A673 (cell line): ENCODE measurements around the gene PRKCQ. TPM values are rescaled to one million over a fixed set of nuclear protein-coding genes. Genes with fewer than 3 reads are reported as not detected.

ENCODE experiments used
- BruUV-seq: library from RNA; stranded (reverse); fragments of 400-500 nt; replicated peaks from 2 replicates; lab custom pipeline; 2021; lab: Mats Ljungman, UMichigan
- CTCF ChIA-PET: fragments of 300-600 bp; sonication (Branson Sonifier 250); formaldehyde crosslinking; loops from one replicate; lab custom pipeline; 2022; ENCODE audit warnings: antibody characterized with exemption; lab: Charles Lee
- POLR2A ChIA-PET: fragments of 300-600 bp; sonication (Branson Sonifier 250); formaldehyde crosslinking; loops from one replicate; lab custom pipeline; 2022; ENCODE audit warnings: antibody characterized with exemption; ENCODE audit not compliant: low non-redundant PET; lab: Charles Lee
- DNase-seq: peaks from one replicate; pipeline ENCODE4 v3.0.0-alpha.2; 2015; ENCODE audit warnings: low spot score
- H3K27ac ChIP-seq: fragments of 200-600 bp; sonication (generic); 2 replicates; pipeline ENCODE4 v1.5.1; 2016; ENCODE audit warnings: mixed run types, low read depth, mild to moderate bottlenecking, mixed read lengths, antibody characterized with exemption, low read length; ENCODE audit not compliant: poor library complexity, severe bottlenecking
- H3K27me3 ChIP-seq: fragments of 200-600 bp; sonication (generic); replicated peaks from 2 replicates; pipeline ENCODE4 v1.6.1; 2017; ENCODE audit warnings: mixed run types, low read depth, mild to moderate bottlenecking, mixed read lengths, antibody characterized with exemption, low read length; ENCODE audit not compliant: insufficient read depth, poor library complexity
- H3K36me3 ChIP-seq: fragments of 200-600 bp; sonication (generic); 2 replicates; pipeline ENCODE4 v1.6.1; 2016; ENCODE audit warnings: mixed run types, mild to moderate bottlenecking, mixed read lengths, antibody characterized with exemption, low read length; ENCODE audit not compliant: insufficient read depth, poor library complexity, severe bottlenecking
- H3K4me1 ChIP-seq: fragments of 200-600 bp; sonication (generic); 2 replicates; pipeline ENCODE4 v1.6.1; 2017; ENCODE audit warnings: mixed run types, mild to moderate bottlenecking, mixed read lengths, antibody characterized with exemption, low read length; ENCODE audit not compliant: insufficient read depth, poor library complexity, severe bottlenecking
- H3K4me3 ChIP-seq: fragments of 200-600 bp; sonication (generic); 2 replicates; pipeline ENCODE4 v1.5.1; 2016; ENCODE audit warnings: low read depth, mixed run types, mild to moderate bottlenecking, mixed read lengths, low read length; ENCODE audit not compliant: poor library complexity, severe bottlenecking
- H3K9me3 ChIP-seq: fragments of 200-600 bp; sonication (generic); 2 replicates; pipeline ENCODE4 v1.6.1; 2016; ENCODE audit warnings: mixed run types, low read depth, mild to moderate bottlenecking, mixed read lengths, antibody characterized with exemption, low read length; ENCODE audit not compliant: poor library complexity, severe bottlenecking
- EZH2 ChIP-seq: fragments of 200-600 bp; sonication (generic); IDR thresholded peaks from 2 replicates; pipeline ENCODE4 v1.6.1; 2017; ENCODE audit warnings: borderline replicate concordance, low read depth, mild to moderate bottlenecking, mixed read lengths, antibody characterized with exemption, low read length; ENCODE audit not compliant: poor library complexity, severe bottlenecking
- intact Hi-C: fragments of 100-400 bp; cut with micrococcal nuclease; formaldehyde crosslinking; loops from one replicate; pipeline ENCODE4 v1.10.0; 2022; ENCODE audit not compliant: unreplicated experiment
- total RNA-seq: library from RNA; stranded (reverse); gene quantifications from 2 replicates; pipeline ENCODE4 v1.2.3, GENCODE V29; 2021
- TF ChIP-seq, protein P1 (sequence below): fragments of 300-800, 200-600 bp; sonication (generic); conservative IDR thresholded peaks from 2 replicates; pipeline ENCODE4 v1.5.1; 2017; ENCODE audit warnings: low read depth, mild to moderate bottlenecking, antibody characterized with exemption, low read length, moderate library complexity, mixed read lengths

PRKCQ gene
- total RNA-seq, 1 experiment from 2014 or later: not detected

DNA sequence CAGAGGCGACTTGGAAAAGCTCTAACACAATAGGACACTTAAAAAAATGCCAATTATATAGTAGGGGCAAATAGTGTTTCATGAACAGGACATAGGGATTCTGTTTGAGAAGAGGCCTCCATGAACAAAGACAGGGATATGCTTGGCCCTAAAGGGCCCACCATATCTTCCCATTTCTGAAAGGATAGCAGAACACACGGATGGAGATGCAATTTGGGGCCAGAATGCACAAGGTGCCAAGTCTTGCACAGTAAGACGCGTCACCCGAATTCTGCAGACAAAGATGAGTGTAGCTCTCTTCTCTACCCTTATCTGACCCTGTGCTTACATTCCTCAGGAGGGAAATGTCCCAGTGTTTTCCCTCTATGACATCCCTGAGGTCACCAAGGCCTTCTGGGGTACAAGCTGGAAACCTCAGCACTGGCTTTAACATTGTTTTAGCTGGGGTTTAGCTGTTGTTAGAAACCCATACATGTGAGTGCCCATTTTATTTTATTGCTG is 12.8 kb downstream of the PRKCQ start:
- ChIA-PET POLR2A (no interaction called here), CTCF (no interaction called here)
- intact Hi-C loops: no loop called here

DNA sequence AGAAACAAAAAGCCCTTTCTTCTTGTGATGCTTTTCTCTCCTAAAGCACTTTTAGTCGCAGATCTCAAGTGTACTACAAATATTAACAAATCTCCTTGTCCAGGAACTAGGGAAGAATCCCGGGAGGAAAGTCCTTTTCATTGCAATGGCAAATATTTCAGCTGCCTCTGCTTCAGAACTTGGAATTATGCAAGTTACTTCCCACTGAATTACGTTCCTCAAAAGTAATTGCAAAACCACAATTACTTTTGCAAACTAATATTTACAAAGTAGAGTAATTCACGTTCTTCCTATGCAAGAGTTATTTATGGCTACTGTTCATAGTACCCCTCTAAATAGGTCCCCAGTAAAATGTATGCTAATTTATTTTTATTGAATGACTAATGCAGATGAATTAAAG is 14.5 kb downstream of the PRKCQ start:
- intact Hi-C loops: no loop called here
- H3K27ac ChIP-seq: no peak overlapping the region
- POLR2A ChIA-PET: no interaction called here
- H3K9me3 ChIP-seq: no peaks in the 10 kb centered on the region
- no peak overlapping the region for H3K4me3 ChIP-seq
- H3K36me3 ChIP-seq: no peaks in the 10 kb centered on the region
- H3K4me1 ChIP-seq: no peaks in the 10 kb centered on the region
- CTCF ChIA-PET: no interaction called here
- no TSS peak for BruUV-seq
- peaks cover 98% of the 10 kb centered on the region for H3K27me3 ChIP-seq
- no peak for TF ChIP-seq EZH2
- TF ChIP-seq, protein P1, sequence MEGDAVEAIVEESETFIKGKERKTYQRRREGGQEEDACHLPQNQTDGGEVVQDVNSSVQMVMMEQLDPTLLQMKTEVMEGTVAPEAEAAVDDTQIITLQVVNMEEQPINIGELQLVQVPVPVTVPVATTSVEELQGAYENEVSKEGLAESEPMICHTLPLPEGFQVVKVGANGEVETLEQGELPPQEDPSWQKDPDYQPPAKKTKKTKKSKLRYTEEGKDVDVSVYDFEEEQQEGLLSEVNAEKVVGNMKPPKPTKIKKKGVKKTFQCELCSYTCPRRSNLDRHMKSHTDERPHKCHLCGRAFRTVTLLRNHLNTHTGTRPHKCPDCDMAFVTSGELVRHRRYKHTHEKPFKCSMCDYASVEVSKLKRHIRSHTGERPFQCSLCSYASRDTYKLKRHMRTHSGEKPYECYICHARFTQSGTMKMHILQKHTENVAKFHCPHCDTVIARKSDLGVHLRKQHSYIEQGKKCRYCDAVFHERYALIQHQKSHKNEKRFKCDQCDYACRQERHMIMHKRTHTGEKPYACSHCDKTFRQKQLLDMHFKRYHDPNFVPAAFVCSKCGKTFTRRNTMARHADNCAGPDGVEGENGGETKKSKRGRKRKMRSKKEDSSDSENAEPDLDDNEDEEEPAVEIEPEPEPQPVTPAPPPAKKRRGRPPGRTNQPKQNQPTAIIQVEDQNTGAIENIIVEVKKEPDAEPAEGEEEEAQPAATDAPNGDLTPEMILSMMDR: no peak
- no peak for DNase-seq

More for the DNA sequence above, 12.8 kb downstream of the PRKCQ start:
- Histone ChIP-seq H3K27ac (no peak overlapping the region), H3K4me3 (no peak overlapping the region), H3K4me1 (no peaks in the 10 kb centered on the region), H3K36me3 (no peaks in the 10 kb centered on the region), H3K27me3 (peaks cover 100% of the 10 kb centered on the region), H3K9me3 (no peaks in the 10 kb centered on the region)
- DNase-seq: no peak
- no peak for TF ChIP-seq EZH2
- TF ChIP-seq, protein P1: no peak
- BruUV-seq: no TSS peak

DNA sequence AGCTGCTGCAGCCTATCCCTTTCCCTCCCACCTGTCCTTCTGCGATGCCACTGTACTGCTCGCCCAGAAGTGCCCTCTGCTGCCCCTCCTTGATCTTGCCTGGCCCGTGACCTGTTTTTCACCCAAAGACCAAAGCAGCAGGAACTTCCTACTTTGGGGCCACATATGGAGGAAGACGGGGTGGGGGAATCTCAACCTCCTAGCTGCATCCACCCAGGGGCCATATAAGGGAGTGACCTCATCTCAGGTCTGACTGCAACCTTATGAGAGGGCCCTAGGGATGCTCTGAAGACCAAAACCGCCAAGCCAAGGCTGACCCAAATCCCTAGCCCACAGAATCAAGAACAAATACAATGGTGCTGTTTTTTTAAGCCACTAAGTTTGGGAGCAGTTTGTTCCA is 15.7 kb downstream of the PRKCQ start:
- no peak overlapping the region for H3K4me3 ChIP-seq
- ChIA-PET CTCF (interaction anchor here (0.6 kb wide), 1 partner anchor 736 kb away, joined by 4 read pairs; no protein-coding TSS in a partner anchor), POLR2A (no interaction called here)
- no peaks in the 10 kb centered on the region for H3K36me3 ChIP-seq
- TF ChIP-seq EZH2: no peak
- TF ChIP-seq, protein P1: no peak
- no peak overlapping the region for H3K27ac ChIP-seq
- no peaks in the 10 kb centered on the region for H3K9me3 ChIP-seq
- peaks cover 98% of the 10 kb centered on the region for H3K27me3 ChIP-seq
- no peaks in the 10 kb centered on the region for H3K4me1 ChIP-seq
- intact Hi-C loops: no loop called here
- no TSS peak for BruUV-seq
- DNase-seq: no peak
